ENCODE measurements around the gene SARS1. TPM values are rescaled to one million over a fixed set of nuclear protein-coding genes. Genes with fewer than 3 reads are reported as not detected.

SARS1 gene
- polyA plus RNA-seq, 4 donors, result 127 to 138 (median 131) TPM

DNA sequence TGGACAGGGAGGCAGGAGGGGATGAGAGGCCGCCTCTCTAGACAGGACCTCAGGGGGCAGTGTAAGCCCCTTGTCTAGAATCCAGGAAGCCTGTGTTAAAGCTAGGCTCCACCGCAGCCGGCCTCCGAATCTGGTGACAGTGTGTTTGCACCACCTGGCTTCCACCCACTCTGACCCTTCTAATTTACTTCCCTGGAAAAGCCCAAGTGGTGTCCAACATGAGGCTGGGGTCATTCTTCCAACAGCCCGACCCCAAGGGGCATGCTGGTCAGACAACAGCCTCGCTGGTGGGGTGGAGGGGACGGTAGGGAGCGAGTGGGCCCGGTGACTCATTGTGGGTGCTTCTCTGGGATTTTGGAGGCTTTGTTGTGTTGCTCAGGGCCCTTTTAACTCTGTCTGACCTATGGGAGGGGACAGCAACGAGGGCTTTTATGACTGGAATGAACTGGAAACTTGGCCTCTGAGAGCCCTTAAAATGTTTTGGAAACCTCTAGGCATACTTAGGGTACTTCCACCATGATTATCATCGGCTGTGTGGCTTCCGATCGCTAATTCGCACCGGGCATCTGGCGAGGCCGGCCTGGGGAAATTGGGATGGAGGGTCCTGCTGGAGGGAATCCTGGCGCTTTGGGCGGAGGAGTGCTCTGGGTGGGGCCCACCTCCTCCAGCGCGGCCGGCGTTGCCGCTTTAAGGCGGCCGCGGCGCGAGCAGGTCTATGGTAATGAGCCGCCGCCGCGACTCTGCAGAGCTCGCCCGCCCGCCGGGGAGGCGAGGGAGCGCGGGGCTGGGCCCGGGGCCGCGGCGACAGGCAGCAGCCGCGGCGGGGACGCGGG, 35.3 kb downstream of the SARS1 start, which contains the start of gene CELSR2:
TSS of gene CELSR2 (plus strand) at position 743 of the 833 bp plus-strand sequence. CDS start 541 bp downstream, outside the sequence.
- peak in 1 of 4 donors; percentile 54 for DNase-seq (ENCODE audit: low read depth in 4 of 4, low spot score in 3 of 4)

DNA sequence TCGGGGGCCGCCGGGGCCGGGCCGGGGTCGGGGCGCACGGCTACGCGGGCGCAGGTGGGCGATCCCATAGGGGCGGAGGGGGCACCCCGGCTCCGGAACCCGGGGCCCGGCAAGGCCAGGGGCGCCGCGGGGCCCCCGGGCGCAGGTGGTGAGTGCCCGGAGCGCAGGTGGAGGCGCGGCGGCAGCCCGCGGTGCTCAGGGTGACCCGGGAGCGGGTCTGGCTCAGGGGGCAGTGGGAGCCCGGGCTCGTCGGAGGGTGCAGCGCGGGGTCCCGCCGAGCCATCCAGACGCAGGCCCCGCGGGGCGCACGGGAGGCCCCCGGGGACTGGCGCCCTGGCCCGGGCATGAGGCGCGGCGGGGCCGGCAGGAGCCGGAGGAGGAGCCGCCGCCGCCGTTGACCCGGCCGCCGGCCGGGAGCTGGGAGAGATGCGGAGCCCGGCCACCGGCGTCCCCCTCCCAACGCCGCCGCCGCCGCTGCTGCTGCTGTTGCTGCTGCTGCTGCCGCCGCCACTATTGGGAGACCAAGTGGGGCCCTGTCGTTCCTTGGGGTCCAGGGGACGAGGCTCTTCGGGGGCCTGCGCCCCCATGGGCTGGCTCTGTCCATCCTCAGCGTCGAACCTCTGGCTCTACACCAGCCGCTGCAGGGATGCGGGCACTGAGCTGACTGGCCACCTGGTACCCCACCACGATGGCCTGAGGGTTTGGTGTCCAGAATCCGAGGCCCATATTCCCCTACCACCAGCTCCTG, 36.1 kb downstream of the SARS1 start:
- DNase-seq (ENCODE audit: low read depth in 4 of 4, low spot score in 3 of 4), result no peak

DNA sequence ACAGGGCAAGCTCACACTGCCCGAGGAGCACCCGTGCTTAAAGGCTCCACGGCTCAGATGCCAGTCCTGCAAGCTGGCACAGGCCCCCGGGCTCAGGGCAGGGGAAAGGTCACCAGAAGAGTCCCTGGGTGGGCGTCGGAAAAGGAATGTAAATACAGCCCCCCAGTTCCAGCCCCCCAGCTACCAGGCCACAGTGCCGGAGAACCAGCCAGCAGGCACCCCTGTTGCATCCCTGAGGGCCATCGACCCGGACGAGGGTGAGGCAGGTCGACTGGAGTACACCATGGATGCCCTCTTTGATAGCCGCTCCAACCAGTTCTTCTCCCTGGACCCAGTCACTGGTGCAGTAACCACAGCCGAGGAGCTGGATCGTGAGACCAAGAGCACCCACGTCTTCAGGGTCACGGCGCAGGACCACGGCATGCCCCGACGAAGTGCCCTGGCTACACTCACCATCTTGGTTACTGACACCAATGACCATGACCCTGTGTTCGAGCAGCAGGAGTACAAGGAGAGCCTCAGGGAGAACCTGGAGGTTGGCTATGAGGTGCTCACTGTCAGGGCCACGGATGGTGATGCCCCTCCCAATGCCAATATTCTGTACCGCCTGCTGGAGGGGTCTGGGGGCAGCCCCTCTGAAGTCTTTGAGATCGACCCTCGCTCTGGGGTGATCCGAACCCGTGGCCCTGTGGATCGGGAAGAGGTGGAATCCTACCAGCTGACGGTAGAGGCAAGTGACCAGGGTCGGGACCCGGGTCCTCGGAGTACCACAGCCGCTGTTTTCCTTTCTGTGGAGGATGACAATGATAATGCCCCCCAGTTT, 36.9 kb downstream of the SARS1 start:
- DNase-seq (ENCODE audit: low read depth in 4 of 4, low spot score in 3 of 4), result no peak

DNA sequence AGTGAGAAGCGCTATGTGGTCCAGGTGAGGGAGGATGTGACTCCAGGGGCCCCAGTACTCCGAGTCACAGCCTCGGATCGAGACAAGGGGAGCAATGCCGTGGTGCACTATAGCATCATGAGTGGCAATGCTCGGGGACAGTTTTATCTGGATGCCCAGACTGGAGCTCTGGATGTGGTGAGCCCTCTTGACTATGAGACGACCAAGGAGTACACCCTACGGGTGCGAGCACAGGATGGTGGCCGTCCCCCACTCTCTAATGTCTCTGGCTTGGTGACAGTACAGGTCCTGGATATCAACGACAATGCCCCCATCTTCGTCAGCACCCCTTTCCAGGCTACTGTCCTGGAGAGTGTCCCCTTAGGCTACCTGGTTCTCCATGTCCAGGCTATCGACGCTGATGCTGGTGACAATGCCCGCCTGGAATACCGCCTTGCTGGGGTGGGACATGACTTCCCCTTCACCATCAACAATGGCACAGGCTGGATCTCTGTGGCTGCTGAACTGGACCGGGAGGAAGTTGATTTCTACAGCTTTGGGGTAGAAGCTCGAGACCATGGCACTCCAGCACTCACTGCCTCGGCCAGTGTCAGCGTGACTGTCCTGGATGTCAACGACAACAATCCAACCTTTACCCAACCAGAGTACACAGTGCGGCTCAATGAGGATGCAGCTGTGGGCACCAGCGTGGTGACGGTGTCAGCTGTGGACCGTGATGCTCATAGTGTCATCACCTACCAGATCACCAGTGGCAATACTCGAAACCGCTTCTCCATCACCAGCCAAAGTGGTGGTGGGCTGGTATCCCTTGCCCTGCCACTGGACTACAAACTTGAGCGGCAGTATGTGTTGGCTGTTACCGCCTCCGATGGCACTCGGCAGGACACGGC, 37.8 kb downstream of the SARS1 start:
- DNase-seq (ENCODE audit: low read depth in 4 of 4, low spot score in 3 of 4), result no peak

DNA sequence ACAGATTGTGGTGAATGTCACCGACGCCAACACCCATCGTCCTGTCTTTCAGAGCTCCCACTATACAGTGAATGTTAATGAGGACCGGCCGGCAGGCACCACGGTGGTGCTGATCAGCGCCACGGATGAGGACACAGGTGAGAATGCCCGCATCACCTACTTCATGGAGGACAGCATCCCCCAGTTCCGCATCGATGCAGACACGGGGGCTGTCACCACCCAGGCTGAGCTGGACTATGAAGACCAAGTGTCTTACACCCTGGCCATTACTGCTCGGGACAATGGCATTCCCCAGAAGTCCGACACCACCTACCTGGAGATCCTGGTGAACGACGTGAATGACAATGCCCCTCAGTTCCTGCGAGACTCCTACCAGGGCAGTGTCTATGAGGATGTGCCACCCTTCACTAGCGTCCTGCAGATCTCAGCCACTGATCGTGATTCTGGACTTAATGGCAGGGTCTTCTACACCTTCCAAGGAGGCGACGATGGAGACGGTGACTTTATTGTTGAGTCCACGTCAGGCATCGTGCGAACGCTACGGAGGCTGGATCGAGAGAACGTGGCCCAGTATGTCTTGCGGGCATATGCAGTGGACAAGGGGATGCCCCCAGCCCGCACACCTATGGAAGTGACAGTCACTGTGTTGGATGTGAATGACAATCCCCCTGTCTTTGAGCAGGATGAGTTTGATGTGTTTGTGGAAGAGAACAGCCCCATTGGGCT, 38.6 kb downstream of the SARS1 start:
- DNase-seq (ENCODE audit: low read depth in 4 of 4, low spot score in 3 of 4), result no peak

DNA sequence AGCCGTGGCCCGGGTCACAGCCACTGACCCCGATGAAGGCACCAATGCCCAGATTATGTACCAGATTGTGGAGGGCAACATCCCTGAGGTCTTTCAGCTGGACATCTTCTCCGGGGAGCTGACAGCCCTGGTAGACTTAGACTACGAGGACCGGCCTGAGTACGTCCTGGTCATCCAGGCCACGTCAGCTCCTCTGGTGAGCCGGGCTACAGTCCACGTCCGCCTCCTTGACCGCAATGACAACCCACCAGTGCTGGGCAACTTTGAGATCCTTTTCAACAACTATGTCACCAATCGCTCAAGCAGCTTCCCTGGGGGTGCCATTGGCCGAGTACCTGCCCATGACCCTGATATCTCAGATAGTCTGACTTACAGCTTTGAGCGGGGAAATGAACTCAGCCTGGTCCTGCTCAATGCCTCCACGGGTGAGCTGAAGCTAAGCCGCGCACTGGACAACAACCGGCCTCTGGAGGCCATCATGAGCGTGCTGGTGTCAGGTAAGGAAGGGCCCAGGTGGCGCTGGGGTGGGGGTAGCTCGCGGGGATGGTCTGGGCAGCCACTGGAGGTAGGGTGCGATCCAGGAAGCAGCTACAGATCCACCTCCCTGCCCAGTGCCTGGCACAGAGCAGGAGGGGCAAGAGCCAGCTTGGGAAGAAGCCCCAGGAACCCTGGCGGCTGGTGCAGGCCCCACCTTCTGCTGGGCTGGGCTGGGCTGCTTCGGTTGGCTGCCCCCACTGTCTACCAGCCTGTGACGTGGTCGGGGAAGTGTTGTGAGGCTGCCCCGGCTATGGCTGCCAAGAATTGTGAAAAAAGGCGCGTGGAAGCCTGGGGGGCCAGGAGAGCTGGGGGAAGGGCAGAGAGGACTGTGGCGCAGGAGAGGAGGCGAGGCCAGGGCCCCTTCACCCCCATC, 39.4 kb downstream of the SARS1 start:
- no peak for DNase-seq (ENCODE audit: low read depth in 4 of 4, low spot score in 3 of 4)

DNA sequence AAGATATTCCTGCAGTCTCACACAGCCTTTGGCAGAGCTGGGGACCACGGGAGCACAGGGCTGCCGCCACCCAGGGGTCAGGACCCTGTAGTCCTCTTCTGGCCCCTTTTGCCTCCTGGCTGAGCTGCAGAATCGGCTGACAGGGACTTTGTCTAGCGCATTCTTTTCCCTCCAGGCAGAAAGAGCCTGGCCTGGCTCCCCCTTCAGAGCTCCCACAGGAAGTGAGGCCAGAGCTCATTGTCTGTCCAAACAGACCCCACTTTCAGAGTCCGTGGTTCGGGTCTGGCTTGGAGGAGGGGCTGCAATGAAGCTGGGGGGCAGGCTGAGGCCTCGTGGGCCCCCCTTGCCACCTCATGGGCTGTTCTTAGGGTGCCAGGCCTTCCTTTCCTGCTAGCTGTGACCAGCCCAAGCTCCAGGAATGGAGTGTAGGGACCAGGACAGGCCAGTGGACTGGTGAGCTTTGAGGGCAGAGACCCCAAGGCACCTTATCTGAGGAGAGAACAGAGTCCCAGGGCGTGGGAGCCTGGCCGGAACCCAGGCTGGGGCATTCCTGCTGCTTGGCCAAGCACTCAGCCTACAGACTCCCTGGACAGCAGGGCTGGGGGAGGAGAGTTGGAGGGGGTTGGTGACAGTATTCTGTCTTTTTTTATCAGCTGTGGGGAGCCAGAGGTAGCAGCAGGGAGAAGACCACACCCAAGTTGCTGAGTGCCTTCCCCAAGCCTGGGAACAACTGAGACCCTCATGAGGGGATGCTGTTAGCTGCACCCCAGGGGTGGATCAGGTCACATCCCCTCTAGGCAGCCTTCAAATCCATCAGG, 40.3 kb downstream of the SARS1 start:
- no peak for DNase-seq (ENCODE audit: low read depth in 4 of 4, low spot score in 3 of 4)

DNA sequence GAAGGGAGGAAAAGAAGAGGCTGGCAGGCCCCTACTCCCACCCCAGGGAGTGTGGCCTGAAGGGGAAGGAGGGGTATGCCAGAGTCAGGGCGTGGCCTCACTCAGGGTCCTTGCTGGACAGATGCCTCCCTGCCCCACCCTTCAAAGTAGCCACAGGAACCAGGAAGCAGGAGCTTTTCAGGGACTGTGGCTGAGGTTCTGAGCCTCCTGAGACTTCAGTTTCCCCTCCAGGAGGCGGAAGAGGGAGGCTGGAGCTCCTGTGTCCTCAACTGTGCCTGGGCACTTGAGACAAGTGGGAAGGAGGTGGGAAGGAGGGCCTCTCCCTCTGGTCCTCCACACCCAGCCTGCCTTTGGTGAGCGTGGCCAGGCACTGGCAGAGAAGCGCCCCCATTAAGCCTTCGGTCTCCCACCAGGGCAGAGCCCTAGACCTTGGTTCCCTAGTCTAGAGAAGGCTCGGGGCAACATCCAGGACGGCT, 40.9 kb downstream of the SARS1 start:
- no peak for DNase-seq (ENCODE audit: low read depth in 4 of 4, low spot score in 3 of 4)

DNA sequence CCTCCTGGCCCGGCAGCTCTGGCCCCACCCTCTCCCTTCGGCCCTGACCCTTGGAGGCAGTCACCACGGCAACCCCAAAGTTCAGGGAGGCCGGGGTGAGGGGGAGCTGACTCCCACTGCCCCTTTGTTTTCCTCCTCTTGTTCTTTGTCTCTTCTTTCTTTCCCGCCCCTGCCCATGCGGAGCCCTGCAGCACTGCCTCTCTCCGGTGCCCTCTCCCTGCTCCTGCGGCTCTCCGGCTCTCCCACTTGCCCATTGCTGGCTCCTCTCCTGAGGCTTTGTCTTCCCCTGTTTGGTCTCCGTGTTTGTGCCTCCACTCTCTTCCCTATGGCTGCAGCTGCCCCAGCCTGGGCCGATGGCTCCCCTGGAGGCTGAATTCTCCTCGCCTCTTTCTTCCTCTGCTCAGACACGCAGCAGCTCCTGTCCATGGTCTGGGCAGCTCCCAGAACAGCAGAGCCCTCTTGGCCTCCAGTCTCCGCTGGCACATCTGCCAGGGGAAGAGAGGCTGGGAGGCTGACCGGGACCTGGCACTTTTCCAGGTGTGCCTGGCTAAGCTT, 41.5 kb downstream of the SARS1 start:
- DNase-seq (ENCODE audit: low read depth in 4 of 4, low spot score in 3 of 4), result no peak

DNA sequence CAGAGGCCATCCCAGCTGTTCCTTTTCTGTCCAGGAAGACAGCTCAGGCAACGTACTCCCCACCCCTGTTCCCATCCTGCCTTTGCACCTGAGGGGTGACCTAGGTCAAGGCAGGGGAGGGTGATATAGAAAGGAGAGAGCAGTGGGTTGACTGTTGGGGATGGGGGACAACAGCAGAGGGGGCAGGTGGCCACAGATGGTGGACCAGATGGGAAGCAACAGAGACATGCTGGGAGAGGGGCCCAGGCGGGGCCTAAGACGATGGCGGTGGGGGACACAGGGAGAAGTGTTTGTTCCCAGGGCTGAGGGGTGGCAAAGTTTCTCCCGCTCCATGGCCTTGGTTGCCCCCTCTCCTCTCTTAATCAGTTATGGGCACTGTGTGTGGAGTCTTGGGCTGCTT, 42.0 kb downstream of the SARS1 start:
- no peak for DNase-seq (ENCODE audit: low read depth in 4 of 4, low spot score in 3 of 4)

DNA sequence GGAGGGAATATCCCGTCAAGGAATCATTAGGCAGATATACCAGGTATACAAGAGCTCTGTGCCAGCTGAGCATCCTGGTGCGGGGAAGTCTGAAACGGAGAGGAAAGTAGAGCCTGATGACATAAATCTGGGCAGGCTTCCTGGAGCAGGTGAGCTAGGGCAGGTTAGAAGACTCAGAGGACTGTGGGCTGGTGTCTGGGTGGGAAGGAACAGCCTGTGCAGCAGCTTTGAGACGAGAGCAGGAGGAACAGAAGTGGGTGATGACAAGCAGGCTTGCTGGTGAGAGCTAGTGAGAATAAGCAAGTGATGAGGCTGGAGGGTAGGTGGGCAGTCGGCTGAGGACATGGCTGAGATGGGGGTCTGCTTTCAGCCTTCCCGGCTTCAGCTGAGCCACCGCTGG, 42.4 kb downstream of the SARS1 start:
- DNase-seq (ENCODE audit: low read depth in 4 of 4, low spot score in 3 of 4), result no peak

DNA sequence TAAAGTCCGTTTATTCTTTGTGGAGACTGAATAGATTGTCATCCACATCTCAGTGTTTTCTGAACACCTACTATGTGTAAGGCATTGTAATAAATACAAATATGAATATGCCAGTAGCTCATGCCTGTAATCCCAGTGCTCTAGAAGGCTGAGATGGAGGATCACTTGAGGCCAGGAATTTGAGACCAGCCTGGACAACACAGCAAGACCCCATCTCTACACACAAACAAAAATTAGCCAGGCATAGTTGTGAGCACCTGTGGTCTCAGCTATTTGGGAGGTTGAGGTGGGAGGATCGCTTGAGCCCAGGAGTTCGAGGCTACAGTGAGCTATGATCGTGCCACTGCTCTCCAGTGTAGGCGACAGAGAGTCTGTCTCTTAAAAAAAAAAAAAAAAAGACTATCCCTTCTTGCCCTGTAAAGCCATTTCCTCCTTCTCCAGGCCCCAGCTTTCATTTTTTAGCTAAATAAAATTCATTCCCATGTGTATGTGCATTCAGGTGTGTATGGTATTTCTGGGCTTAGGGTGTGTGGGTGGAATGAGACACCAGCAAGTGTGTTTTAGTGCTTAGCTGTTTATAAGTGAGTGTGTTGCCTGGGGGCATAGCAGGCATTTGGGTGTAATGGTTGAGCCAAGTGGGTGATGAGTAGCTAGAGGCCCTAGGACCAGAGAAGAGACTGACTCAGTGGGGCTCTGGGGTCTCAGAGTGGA, 43.4 kb downstream of the SARS1 start:
- DNase-seq (ENCODE audit: low read depth in 4 of 4, low spot score in 3 of 4), result no peak

DNA sequence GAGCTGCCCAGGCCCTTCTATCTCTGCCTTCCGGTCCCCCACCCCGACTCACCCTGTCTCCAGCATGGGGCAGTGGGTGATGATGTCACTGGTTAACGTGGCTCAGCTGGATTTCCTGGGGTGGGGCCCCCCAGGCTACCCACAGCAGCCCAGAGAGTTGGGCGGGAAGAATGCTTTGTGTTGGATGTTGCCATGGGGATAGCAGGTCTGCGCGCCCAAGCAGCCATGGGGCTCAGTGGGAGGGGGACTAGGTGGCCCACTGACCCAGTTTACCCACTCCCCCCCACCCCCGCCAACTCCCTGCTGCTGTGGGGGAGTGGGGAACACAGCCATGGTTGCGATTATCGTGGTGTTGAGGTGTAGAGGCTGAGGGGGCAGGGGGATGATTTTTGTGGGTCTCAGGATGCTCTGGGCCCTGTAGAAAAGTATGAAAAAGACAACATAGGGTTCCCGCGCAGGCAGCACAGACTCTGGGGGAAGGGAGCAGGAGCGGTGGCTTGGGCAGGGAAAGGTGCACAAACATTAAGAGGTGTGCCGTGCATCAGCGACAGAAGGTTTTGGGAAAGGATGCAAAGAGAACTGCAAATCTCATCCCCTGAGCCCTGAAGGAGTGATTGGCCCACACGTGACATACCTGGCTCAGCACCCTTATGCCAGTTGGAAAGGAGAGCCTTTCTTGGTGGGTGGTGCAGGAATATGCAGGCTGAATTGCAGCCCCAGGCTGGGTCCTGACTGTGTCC, 44.1 kb downstream of the SARS1 start:
- no peak for DNase-seq (ENCODE audit: low read depth in 4 of 4, low spot score in 3 of 4)

DNA sequence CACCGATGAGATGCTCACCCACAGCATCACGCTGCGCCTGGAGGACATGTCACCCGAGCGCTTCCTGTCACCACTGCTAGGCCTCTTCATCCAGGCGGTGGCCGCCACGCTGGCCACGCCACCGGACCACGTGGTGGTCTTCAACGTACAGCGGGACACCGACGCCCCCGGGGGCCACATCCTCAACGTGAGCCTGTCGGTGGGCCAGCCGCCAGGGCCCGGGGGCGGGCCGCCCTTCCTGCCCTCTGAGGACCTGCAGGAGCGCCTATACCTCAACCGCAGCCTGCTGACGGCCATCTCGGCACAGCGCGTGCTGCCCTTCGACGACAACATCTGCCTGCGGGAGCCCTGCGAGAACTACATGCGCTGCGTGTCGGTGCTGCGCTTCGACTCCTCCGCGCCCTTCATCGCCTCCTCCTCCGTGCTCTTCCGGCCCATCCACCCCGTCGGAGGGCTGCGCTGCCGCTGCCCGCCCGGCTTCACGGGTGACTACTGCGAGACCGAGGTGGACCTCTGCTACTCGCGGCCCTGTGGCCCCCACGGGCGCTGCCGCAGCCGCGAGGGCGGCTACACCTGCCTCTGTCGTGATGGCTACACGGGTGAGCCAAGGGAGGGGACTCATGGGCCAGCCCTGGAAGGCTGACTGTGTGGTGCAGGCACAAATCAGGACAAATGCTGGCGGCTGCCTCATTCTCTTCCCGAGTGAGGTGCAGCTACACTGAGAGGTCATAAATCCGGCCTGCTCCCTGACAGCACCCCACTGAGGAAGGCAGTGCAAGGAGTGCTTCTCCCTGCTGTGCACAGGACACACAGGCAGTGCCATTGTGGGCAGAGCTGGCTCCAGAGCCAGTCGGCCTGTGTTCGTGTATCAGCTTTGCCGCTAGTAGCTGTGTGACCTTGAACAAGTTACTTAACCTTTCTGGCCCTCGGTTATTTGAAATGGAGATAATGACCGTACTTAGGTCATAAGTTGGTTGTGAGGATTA, 45.1 kb downstream of the SARS1 start:
- DNase-seq (ENCODE audit: low read depth in 4 of 4, low spot score in 3 of 4), result no peak
